GM23248 (cell line): ENCODE results near the gene APOC3. TPM values are rescaled to one million over a fixed set of nuclear protein-coding genes. Genes with fewer than 3 reads are reported as not detected.

Source experiments
- DNase-seq: peaks from one replicate; pipeline ENCODE4 v3.0.0-alpha.2; 2015
- H2AFZ ChIP-seq: fragments of 200-600 bp; sonication (generic); 2 replicates; pipeline ENCODE4 v1.6.1; 2016; ENCODE audit warnings: antibody characterized with exemption
- H3F3A ChIP-seq: fragments of 200-600 bp; sonication (generic); 2 replicates; pipeline ENCODE4 v1.6.1; 2016; ENCODE audit warnings: mild to moderate bottlenecking, antibody characterized with exemption, mixed run types; ENCODE audit not compliant: insufficient read depth
- H3K27ac ChIP-seq: fragments of 200-600 bp; sonication (generic); 2 replicates; pipeline ENCODE4 v1.5.1; 2016; ENCODE audit warnings: mild to moderate bottlenecking
- H3K27me3 ChIP-seq: fragments of 200-600 bp; sonication (generic); replicated peaks from 2 replicates; pipeline ENCODE4 v1.6.1; 2016; ENCODE audit warnings: mild to moderate bottlenecking; ENCODE audit not compliant: insufficient read depth
- H3K36me3 ChIP-seq: fragments of 200-600 bp; sonication (generic); 2 replicates; pipeline ENCODE4 v1.6.1; 2016; ENCODE audit warnings: low read depth, mild to moderate bottlenecking
- H3K4me1 ChIP-seq: fragments of 200-600 bp; sonication (generic); 2 replicates; pipeline ENCODE4 v1.6.1; 2016; ENCODE audit warnings: mild to moderate bottlenecking; ENCODE audit not compliant: insufficient read depth
- H3K4me2 ChIP-seq: fragments of 200-600 bp; sonication (generic); one replicate; pipeline ENCODE4 v1.6.1; 2016; ENCODE audit warnings: mild to moderate bottlenecking; ENCODE audit not compliant: unreplicated experiment
- H3K4me3 ChIP-seq: fragments of 200-600 bp; sonication (generic); 2 replicates; pipeline ENCODE4 v1.5.1; 2016; ENCODE audit warnings: mild to moderate bottlenecking
- H3K79me2 ChIP-seq: fragments of 200-600 bp; sonication (generic); 2 replicates; pipeline ENCODE4 v1.6.1; 2016; ENCODE audit warnings: mild to moderate bottlenecking; ENCODE audit not compliant: insufficient read depth
- H3K9ac ChIP-seq: fragments of 200-600 bp; sonication (generic); 2 replicates; pipeline ENCODE4 v1.6.1; 2016; ENCODE audit warnings: mild to moderate bottlenecking
- H3K9me2 ChIP-seq: fragments of 200-600 bp; sonication (generic); 2 replicates; pipeline ENCODE4 v1.6.1; 2016; ENCODE audit warnings: mixed run types, mild to moderate bottlenecking, moderate library complexity; ENCODE audit not compliant: insufficient read depth
- H3K9me3 ChIP-seq: fragments of 200-600 bp; sonication (generic); one replicate; pipeline ENCODE4 v1.6.1; 2017; ENCODE audit warnings: low read depth
- H4K20me1 ChIP-seq: fragments of 200-600 bp; sonication (generic); 2 replicates; pipeline ENCODE4 v1.6.0; 2016; ENCODE audit not compliant: insufficient read depth
- EZH2 ChIP-seq: fragments of 200-600 bp; sonication (generic); IDR thresholded peaks from 2 replicates; pipeline ENCODE4 v1.6.1; 2018; ENCODE audit warnings: antibody characterized with exemption, mild to moderate bottlenecking; ENCODE audit not compliant: insufficient read depth, poor library complexity, severe bottlenecking
- EZH2phosphoT487 ChIP-seq: fragments of 200-600 bp; sonication (generic); IDR thresholded peaks from 2 replicates; pipeline ENCODE4 v1.6.1; 2018; ENCODE audit warnings: antibody characterized with exemption, moderate library complexity, mild to moderate bottlenecking, low read depth; ENCODE audit not compliant: insufficient read depth
- WGBS, 2 experiments: methylation state at CpG; one replicate each; pipeline ENCODE4 v1.1.6; 2015 to 2017; ENCODE audit warnings: low lambda C conversion rate in 2 of 2, low coverage in 1 of 2; ENCODE audit errors: missing lambda C conversion rate in 2 of 2; 5-methylcytosine and 5-hydroxymethylcytosine counted together
- in situ Hi-C: fragments of 300-500 bp; cut with MboI; formaldehyde crosslinking; loops from 2 replicates; pipeline ENCODE4 v1.15.0; 2020
- polyA plus RNA-seq: library from polyadenylated mRNA; unstranded; fragments of >200 nt; fragmentation: Nextera tagmentation; extraction: Ambion mirVana; gene quantifications from 2 replicates; pipeline ENCODE4 v1.2.1, GENCODE V29; 2016
- total RNA-seq: library from RNA; depleted of rRNA; stranded (reverse); fragments of >200 nt; shearing (Covaris generic); gene quantifications from 2 replicates; pipeline ENCODE4 v1.2.3, GENCODE V29; 2014; rRNA removed

The APOC3 gene
- total RNA-seq = not detected in 2 replicates
- polyA plus RNA-seq = not detected in 2 replicates

- Histone ChIP-seq H4K20me1 (no peaks in the 10 kb centered on the region), H2AFZ (no peak within 1 kb of the TSS), H3K4me2 (no peak within 1 kb of the TSS), H3K27me3 (no peaks in the 10 kb centered on the region), H3K27ac (no peak within 1 kb of the TSS), H3K36me3 (no peaks in the 10 kb centered on the region), H3K4me1 (no peaks in the 10 kb centered on the region), H3K9me3 (no peaks in the 10 kb centered on the region), H3K9ac (no peak within 1 kb of the TSS), H3F3A (no peaks in the 10 kb centered on the region), H3K79me2 (no peaks in the 10 kb centered on the region), H3K9me2 (no peaks in the 10 kb centered on the region), H3K4me3 (no peak within 1 kb of the TSS)
- in situ Hi-C loops = no loop called here
- TF ChIP-seq EZH2phosphoT487 (no peak), EZH2 (no peak)
- 67 to 72% methylated on average over 9 of the region's 9 CpGs for WGBS, 2 experiments
- peak; percentile 61 for DNase-seq
These were observed at the start of gene APOC3 for GRCh38 chr11:116829525-116830183. APOC3 (plus strand) TSS chr11:116829907; CDS start chr11:116830583, 676 bp downstream.

DNA sequence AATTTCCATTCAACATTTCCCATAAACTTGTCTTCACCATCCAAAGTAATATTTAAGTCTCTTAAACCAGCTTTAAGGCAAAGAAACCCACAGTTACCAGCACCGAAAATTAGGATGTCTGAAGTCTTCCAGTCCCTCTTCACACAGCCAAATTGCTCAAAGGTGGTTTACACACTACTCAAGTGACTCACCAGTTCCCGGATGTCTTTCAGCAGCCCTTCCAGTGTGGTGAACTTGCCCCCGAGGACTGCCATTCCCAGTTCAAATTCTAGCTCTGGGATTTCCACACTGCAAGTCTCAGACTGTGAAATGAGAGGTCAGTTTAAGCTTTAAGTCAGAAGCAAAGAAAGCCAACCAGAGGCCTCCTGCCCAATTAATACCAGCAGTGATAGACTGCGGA lies 47.0 kb upstream of the APOC3 start:
- WGBS, 2 experiments = 62 to 70% methylated on average over 4 of the region's 4 CpGs
- Histone ChIP-seq H3K27ac (peak overlapping the region; percentile 16; the same call in 1 of the 2 replicates), H3K36me3 (peaks cover 70% of the 10 kb centered on the region), H3K4me3 (no peak overlapping the region), H3K27me3 (no peaks in the 10 kb centered on the region), H3K4me2 (no peak overlapping the region), H3K9me2 (no peaks in the 10 kb centered on the region), H3K4me1 (peaks cover 12% of the 10 kb centered on the region; the same call in 1 of the 2 replicates), H2AFZ (no peak overlapping the region), H3K9me3 (no peaks in the 10 kb centered on the region), H3F3A (no peaks in the 10 kb centered on the region), H4K20me1 (no peaks in the 10 kb centered on the region), H3K79me2 (peaks cover 33% of the 10 kb centered on the region), H3K9ac (no peak overlapping the region)
- TF ChIP-seq EZH2phosphoT487 (no peak), EZH2 (no peak)
- in situ Hi-C loops = loop anchor here (10.0 kb wide), 1 partner anchor 322 kb away; no protein-coding TSS in a partner anchor
- peak; percentile 62 for DNase-seq

DNA sequence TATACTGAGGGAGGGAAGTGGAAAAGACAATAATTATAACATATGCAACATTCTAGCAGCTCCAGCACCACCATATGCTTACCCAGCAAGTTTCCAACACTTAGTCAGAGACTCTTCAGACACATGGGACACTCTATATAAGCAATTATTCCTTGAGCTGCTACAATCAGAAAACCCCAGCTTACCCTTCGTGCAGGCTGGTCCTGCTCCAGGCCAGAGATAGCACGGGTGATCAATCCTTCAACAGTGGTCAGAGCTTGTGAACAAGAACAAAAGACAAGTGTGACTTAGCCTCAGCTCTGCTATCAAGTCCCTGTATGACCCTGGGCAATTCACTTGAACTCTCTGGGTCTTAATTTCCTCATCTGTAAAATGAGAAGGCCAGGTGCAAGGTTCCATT lies 43.4 kb upstream of the APOC3 start:
- in situ Hi-C loops = loop anchor here (10.0 kb wide), 1 partner anchor 318 kb away; no protein-coding TSS in a partner anchor
- H3K9me2 ChIP-seq = no peaks in the 10 kb centered on the region
- H3K4me2 ChIP-seq = peak overlapping the region; percentile 96
- TF ChIP-seq EZH2 = no peak
- no peak for TF ChIP-seq EZH2phosphoT487
- peaks cover 43% of the 10 kb centered on the region for H3K36me3 ChIP-seq
- H3K79me2 ChIP-seq = peaks cover 33% of the 10 kb centered on the region
- no peaks in the 10 kb centered on the region for H3F3A ChIP-seq
- no peaks in the 10 kb centered on the region for H3K27me3 ChIP-seq
- H3K27ac ChIP-seq = no peak overlapping the region
- H4K20me1 ChIP-seq = no peaks in the 10 kb centered on the region
- H3K4me1 ChIP-seq = peaks cover 17% of the 10 kb centered on the region
- 70 to 79% methylated on average over 2 of the region's 2 CpGs for WGBS, 2 experiments
- no peak overlapping the region for H2AFZ ChIP-seq
- no peak for DNase-seq
- H3K4me3 ChIP-seq = peak overlapping the region; percentile 97; the same call in 1 of the 2 replicates
- H3K9me3 ChIP-seq = no peaks in the 10 kb centered on the region
- H3K9ac ChIP-seq = peak overlapping the region; percentile 95; the same call in 1 of the 2 replicates

DNA sequence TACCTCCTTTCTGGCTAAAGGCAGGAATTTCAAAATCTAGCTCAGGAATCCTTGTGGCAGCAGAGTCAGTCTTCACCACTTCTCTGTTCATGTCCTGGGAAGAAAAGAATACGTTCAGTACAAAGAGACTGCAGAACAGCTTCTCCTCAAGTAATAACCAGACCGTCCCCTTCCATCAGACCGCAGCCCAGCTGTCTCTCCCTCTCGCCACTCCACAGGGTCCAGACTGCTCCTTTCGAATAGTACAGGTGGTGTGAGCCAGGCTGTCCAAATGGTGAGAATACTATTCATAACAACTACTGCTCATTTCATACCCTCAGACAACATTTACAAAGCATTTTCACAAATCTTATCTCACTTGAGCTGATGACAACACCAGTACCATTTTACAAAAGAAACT lies 42.7 kb upstream of the APOC3 start:
- H3K36me3 ChIP-seq = peaks cover 41% of the 10 kb centered on the region
- H3K27me3 ChIP-seq = no peaks in the 10 kb centered on the region
- WGBS, 2 experiments = 55 to 60% methylated on average over 5 of the region's 5 CpGs
- no peak for TF ChIP-seq EZH2
- no peak for TF ChIP-seq EZH2phosphoT487
- peak overlapping the region; percentile 97 for H3K4me3 ChIP-seq
- H3F3A ChIP-seq = peaks cover 1% of the 10 kb centered on the region; the same call in 1 of the 2 replicates
- H3K9ac ChIP-seq = peak overlapping the region; percentile 95
- H3K9me3 ChIP-seq = no peaks in the 10 kb centered on the region
- H3K4me2 ChIP-seq = peak overlapping the region; percentile 96
- H2AFZ ChIP-seq = 0 out of 2 replicates have a peak overlapping the region, but pooled peaks have one; percentile 95
- peaks cover 33% of the 10 kb centered on the region for H3K79me2 ChIP-seq
- H3K4me1 ChIP-seq = peaks cover 18% of the 10 kb centered on the region
- H3K9me2 ChIP-seq = no peaks in the 10 kb centered on the region
- peak overlapping the region; percentile 82; the same call in 1 of the 2 replicates for H3K27ac ChIP-seq
- in situ Hi-C loops = loop anchor here (10.0 kb wide), 1 partner anchor 318 kb away; no protein-coding TSS in a partner anchor
- DNase-seq = no peak
- no peaks in the 10 kb centered on the region for H4K20me1 ChIP-seq
